ENCODE measurements around the gene INHBE.

Gene INHBE

DNA sequence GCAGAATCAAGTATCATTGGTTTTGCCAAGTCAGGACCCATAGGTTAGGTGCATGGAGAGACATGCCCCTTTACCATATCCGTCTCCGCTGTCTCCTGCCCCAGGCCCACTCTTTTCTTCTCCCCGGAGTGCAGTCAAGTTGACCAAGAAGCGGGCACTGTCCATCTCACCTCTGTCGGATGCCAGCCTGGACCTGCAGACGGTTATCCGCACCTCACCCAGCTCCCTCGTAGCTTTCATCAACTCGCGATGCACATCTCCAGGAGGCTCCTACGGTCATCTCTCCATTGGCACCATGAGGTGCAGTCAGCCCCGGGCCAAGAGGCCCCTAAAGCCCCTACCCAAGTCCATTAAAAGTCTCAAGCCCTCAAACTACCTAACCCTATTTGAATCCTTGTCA lies 9.5 kb downstream of the INHBE start:
- H3K27me3 ChIP-seq (replicated peaks; ENCODE audit: control insufficient read depth, insufficient read depth, low read length): no peaks in the 10 kb centered on the region
- DNase-seq (ENCODE audit: extremely low read depth, insufficient read length): no peak
- peaks cover 5% of the 10 kb centered on the region for H3K36me3 ChIP-seq (ENCODE audit: control insufficient read depth, insufficient read depth, low read length)
- no peak overlapping the region for H3K4me3 ChIP-seq (replicated peaks; ENCODE audit: low read depth, low read length)
- TF ChIP-seq, protein P1, sequence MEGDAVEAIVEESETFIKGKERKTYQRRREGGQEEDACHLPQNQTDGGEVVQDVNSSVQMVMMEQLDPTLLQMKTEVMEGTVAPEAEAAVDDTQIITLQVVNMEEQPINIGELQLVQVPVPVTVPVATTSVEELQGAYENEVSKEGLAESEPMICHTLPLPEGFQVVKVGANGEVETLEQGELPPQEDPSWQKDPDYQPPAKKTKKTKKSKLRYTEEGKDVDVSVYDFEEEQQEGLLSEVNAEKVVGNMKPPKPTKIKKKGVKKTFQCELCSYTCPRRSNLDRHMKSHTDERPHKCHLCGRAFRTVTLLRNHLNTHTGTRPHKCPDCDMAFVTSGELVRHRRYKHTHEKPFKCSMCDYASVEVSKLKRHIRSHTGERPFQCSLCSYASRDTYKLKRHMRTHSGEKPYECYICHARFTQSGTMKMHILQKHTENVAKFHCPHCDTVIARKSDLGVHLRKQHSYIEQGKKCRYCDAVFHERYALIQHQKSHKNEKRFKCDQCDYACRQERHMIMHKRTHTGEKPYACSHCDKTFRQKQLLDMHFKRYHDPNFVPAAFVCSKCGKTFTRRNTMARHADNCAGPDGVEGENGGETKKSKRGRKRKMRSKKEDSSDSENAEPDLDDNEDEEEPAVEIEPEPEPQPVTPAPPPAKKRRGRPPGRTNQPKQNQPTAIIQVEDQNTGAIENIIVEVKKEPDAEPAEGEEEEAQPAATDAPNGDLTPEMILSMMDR (IDR thresholded peaks at IDR 0.05; ENCODE audit: insufficient read depth, low read length, poor library complexity, severe bottlenecking): no peak

- Histone ChIP-seq H3K36me3 (ENCODE audit: control insufficient read depth, insufficient read depth, low read length) (peaks cover 6% of the 10 kb centered on the region), H3K4me3 (replicated peaks; ENCODE audit: low read depth, low read length) (no peak overlapping the region), H3K27me3 (replicated peaks; ENCODE audit: control insufficient read depth, insufficient read depth, low read length) (no peaks in the 10 kb centered on the region)
- TF ChIP-seq, protein P1 (IDR thresholded peaks at IDR 0.05; ENCODE audit: insufficient read depth, low read length, poor library complexity, severe bottlenecking): no peak
- no peak for DNase-seq (ENCODE audit: extremely low read depth, insufficient read length)
These were observed 10.1 kb downstream of the INHBE start for GRCh38 chr12:57465030-57465746.

DNA sequence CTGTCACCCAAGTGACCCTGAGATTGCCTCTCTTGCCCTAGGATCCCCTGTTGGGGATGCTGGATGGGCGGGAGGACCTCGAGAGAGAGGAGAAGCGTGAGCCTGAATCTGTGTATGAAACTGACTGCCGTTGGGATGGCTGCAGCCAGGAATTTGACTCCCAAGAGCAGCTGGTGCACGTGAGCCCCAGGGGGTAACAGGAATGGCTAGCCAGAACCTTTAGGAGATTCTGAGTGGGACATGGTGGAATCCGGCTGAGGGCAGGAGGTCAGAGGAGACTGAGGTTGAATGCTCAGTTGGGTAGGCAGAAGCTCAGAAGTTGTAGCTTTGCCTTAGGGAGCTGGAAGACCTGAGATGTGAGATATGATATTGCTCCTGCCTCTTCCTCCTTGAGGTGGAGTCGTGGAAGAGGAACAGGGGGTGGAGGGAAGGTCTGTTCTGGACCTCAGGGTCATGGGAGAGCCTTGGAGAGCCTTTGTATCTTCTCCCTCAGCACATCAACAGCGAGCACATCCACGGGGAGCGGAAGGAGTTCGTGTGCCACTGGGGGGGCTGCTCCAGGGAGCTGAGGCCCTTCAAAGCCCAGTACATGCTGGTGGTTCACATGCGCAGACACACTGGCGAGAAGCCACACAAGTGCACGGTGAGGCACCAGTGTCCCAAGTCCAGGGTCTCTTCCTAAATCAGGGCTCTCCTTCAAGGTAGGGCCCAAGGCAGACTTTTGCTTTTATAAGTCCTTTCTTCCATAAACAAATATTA lies 10.8 kb downstream of the INHBE start:
- Histone ChIP-seq H3K27me3 (replicated peaks; ENCODE audit: control insufficient read depth, insufficient read depth, low read length) (no peaks in the 10 kb centered on the region), H3K4me3 (replicated peaks; ENCODE audit: low read depth, low read length) (no peak overlapping the region), H3K36me3 (ENCODE audit: control insufficient read depth, insufficient read depth, low read length) (peaks cover 9% of the 10 kb centered on the region)
- TF ChIP-seq, protein P1 (IDR thresholded peaks at IDR 0.05; ENCODE audit: insufficient read depth, low read length, poor library complexity, severe bottlenecking): no peak
- DNase-seq (ENCODE audit: extremely low read depth, insufficient read length): no peak

DNA sequence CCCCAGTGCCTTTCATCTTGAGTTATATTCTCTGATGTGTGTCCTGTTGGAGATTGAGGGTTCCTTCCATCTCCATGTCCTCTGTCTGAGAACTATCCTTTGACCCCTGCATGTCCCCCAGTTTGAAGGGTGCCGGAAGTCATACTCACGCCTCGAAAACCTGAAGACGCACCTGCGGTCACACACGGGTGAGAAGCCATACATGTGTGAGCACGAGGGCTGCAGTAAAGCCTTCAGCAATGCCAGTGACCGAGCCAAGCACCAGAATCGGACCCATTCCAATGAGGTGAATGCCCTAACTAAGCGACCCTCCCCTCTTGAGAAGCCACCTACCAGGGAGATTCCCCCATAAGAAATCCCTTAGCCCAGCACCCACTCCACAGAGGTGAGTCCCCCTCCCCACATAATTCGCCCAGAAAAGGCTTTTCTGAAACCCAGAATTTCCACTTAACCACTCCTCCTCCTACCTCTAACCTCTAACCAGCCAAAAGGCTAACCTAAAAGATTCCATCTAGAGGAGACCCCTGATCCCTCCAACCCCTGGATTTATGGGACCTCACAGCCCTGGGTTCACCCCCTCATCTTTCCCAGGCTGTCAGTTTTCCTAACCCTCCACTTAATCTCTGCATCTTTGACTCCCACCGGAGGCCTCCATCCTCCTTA lies 12.2 kb downstream of the INHBE start:
- TF ChIP-seq, protein P1 (IDR thresholded peaks at IDR 0.05; ENCODE audit: insufficient read depth, low read length, poor library complexity, severe bottlenecking): no peak
- H3K36me3 ChIP-seq (ENCODE audit: control insufficient read depth, insufficient read depth, low read length): peaks cover 12% of the 10 kb centered on the region
- no peaks in the 10 kb centered on the region for H3K27me3 ChIP-seq (replicated peaks; ENCODE audit: control insufficient read depth, insufficient read depth, low read length)
- no peak for DNase-seq (ENCODE audit: extremely low read depth, insufficient read length)
- H3K4me3 ChIP-seq (replicated peaks; ENCODE audit: low read depth, low read length): no peak overlapping the region

GRCh38 chr12:57467915-57468314 lies 12.8 kb downstream of the INHBE start:
- H3K27me3 ChIP-seq (replicated peaks; ENCODE audit: control insufficient read depth, insufficient read depth, low read length): no peaks in the 10 kb centered on the region
- TF ChIP-seq, protein P1 (IDR thresholded peaks at IDR 0.05; ENCODE audit: insufficient read depth, low read length, poor library complexity, severe bottlenecking): no peak
- DNase-seq (ENCODE audit: extremely low read depth, insufficient read length): no peak

More at GRCh38 chr12:57467915-57468314, 12.8 kb downstream of the INHBE start:
- Histone ChIP-seq H3K36me3 (ENCODE audit: control insufficient read depth, insufficient read depth, low read length) (peaks cover 16% of the 10 kb centered on the region), H3K4me3 (replicated peaks; ENCODE audit: low read depth, low read length) (no peak overlapping the region)

Measured in GM06990 (cell line).